Measurements from ENCODE around the gene TAF1A.

The TAF1A gene

GRCh38 chr1:222529916-222530315 lies 59.8 kb downstream of the TAF1A start:
- no peak for DNase-seq

- no peak for DNase-seq
Measured at GRCh38 chr1:222529181-222529580, 60.6 kb downstream of the TAF1A start.

- no peak for DNase-seq
Measured at GRCh38 chr1:222525951-222526350, 63.8 kb downstream of the TAF1A start.

GRCh38 chr1:222523852-222524251 lies 65.9 kb downstream of the TAF1A start:
- no peak for DNase-seq

GRCh38 chr1:222522105-222522915 lies 67.4 kb downstream of the TAF1A start:
- DNase-seq, result no peak

GRCh38 chr1:222521299-222522104 lies 68.2 kb downstream of the TAF1A start:
- DNase-seq, result no peak
